Stimulated activated CD8-positive, alpha-beta memory T cell treated with anti-CD3 and anti-CD28 coated beads, Interleukin-7, amount 100 ng/mL, for 1 hour (primary cell): ENCODE measurements around the gene KRTAP5-1.

Source experiments
- DNase-seq, 2 donors: peaks; one replicate each; pipeline ENCODE4 v3.0.0-alpha.2; 2020; ENCODE audit warnings: low read depth in 2 of 2

Gene KRTAP5-1

GRCh38 chr11:1545432-1545831, 39.7 kb downstream of the KRTAP5-1 start:
- no peak for DNase-seq

- DNase-seq = no peak
These were observed 40.5 kb downstream of the KRTAP5-1 start for GRCh38 chr11:1544536-1544935.

GRCh38 chr11:1543606-1544263, 41.3 kb downstream of the KRTAP5-1 start:
- no peak for DNase-seq

- no peak for DNase-seq
These were observed 42.8 kb downstream of the KRTAP5-1 start for GRCh38 chr11:1542267-1542666.

- DNase-seq = no peak
These were observed 43.4 kb downstream of the KRTAP5-1 start for GRCh38 chr11:1541474-1542204.

GRCh38 chr11:1540074-1540473, 45.0 kb downstream of the KRTAP5-1 start:
- DNase-seq = no peak

GRCh38 chr11:1538153-1538552, 46.9 kb downstream of the KRTAP5-1 start:
- DNase-seq = no peak

GRCh38 chr11:1536065-1536843, 48.8 kb downstream of the KRTAP5-1 start:
- no peak for DNase-seq

- no peak for DNase-seq
These were observed 50.4 kb downstream of the KRTAP5-1 start for GRCh38 chr11:1534682-1535081.
